HG03108 (cell line): ENCODE measurements around the gene PDK3.

Experiments used
- ATAC-seq: cut with Tn5 transposase; IDR thresholded peaks from one replicate; pipeline ENCODE4 v1.9.1; 2021; ENCODE audit warnings: moderate library complexity; ENCODE audit not compliant: unreplicated experiment

PDK3 gene

GRCh38 chrX:24547961-24548360, 82.9 kb downstream of the PDK3 start:
- no peak for ATAC-seq

GRCh38 chrX:24550166-24550565, 85.1 kb downstream of the PDK3 start:
- ATAC-seq: no peak

- no peak for ATAC-seq
Observed at GRCh38 chrX:24553011-24553410, 87.9 kb downstream of the PDK3 start.

GRCh38 chrX:24561121-24561520, 96.0 kb downstream of the PDK3 start:
- no peak for ATAC-seq

GRCh38 chrX:24563291-24564010, 98.4 kb downstream of the PDK3 start:
- ATAC-seq: no peak

GRCh38 chrX:24566240-24566639, 101.2 kb downstream of the PDK3 start:
- ATAC-seq: no peak

- no peak for ATAC-seq
Observed at GRCh38 chrX:24567169-24567568, 102.1 kb downstream of the PDK3 start.

- no peak for ATAC-seq
Observed at GRCh38 chrX:24574743-24575142, 109.7 kb downstream of the PDK3 start.

GRCh38 chrX:24575496-24575895, 110.4 kb downstream of the PDK3 start:
- no peak for ATAC-seq

GRCh38 chrX:24577091-24577490, 112.0 kb downstream of the PDK3 start:
- no peak for ATAC-seq
